AG09309 (cell line): ENCODE measurements around the gene ACTMAP.
"Not testable (repeated sequence)": the region's sequence is repeated elsewhere in the genome, so short reads cannot be mapped to it uniquely, and the experiment has no call there.

Experiments used
- DNase-seq: peaks from one replicate; pipeline ENCODE4 v3.0.0-alpha.2; 2010; ENCODE audit warnings: low read depth
- H3K4me3 ChIP-seq: 2 replicates; pipeline ENCODE4 v1.5.1; 2011; ENCODE audit warnings: mild to moderate bottlenecking, low read depth, low read length, moderate library complexity; ENCODE audit not compliant: control insufficient read depth
- TF ChIP-seq, protein P1 (sequence below): IDR thresholded peaks from 2 replicates; pipeline ENCODE4 v1.5.1; 2011; ENCODE audit warnings: mild to moderate bottlenecking, low read depth, low read length, inconsistent platforms; ENCODE audit not compliant: insufficient read depth, control insufficient read depth; ENCODE audit errors: missing control alignments

Gene ACTMAP

DNA sequence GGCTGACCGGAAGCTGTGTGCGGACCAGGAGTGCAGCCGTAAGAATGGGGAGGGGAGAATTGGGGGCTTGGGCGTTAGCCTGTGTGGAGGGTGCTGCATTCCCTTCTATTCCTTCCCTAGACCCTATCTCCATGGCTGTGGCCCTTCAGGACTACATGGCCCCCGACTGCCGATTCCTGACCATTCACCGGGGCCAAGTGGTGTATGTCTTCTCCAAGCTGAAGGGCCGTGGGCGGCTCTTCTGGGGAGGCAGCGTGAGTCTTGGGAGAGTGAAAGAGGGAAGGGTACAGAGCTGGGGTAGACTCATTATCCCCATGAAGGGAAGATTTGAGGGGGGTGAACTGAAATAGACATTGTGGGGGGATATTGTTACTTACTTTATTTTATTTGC lies 25.4 kb upstream of the ACTMAP start:
- TF ChIP-seq, protein P1, sequence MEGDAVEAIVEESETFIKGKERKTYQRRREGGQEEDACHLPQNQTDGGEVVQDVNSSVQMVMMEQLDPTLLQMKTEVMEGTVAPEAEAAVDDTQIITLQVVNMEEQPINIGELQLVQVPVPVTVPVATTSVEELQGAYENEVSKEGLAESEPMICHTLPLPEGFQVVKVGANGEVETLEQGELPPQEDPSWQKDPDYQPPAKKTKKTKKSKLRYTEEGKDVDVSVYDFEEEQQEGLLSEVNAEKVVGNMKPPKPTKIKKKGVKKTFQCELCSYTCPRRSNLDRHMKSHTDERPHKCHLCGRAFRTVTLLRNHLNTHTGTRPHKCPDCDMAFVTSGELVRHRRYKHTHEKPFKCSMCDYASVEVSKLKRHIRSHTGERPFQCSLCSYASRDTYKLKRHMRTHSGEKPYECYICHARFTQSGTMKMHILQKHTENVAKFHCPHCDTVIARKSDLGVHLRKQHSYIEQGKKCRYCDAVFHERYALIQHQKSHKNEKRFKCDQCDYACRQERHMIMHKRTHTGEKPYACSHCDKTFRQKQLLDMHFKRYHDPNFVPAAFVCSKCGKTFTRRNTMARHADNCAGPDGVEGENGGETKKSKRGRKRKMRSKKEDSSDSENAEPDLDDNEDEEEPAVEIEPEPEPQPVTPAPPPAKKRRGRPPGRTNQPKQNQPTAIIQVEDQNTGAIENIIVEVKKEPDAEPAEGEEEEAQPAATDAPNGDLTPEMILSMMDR, result no peak
- no peak overlapping the region for H3K4me3 ChIP-seq
- DNase-seq, result no peak

DNA sequence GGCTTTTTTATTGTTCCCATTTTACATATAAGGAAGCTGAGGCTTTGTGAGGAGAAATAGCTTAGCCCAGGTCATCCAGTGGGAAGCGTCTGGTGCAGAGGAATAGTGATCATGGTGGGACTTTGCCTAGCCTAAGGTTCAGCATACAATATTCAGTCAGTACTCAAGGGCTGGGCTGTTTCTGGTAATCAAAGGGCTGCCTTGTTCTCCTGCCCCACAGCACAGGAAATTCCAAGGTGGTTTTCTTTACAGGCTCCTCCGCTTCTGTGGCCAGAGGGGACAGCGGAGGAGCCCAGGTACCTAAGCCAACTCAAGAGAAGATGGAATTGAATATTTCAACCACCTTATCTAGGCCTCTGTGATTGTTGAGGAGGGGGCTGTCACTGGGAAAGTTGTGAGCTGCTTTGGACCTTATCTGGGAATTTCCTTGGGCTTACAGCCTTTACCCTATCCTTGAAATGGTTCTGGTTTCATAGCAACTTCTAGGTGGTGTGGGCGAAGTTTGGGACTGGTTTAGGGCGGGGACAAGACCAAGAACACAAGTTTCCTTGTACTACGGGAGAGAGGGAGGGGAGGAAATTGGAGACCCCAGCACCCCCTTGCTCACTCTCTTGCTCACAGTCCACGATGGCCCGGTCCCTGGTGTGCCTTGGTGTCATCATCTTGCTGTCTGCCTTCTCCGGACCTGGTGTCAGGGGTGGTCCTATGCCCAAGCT lies 24.8 kb upstream of the ACTMAP start, which contains the start of gene MIA:
TSS of gene MIA (plus strand) at position 606 of the 716 bp plus-strand sequence. CDS start at position 628, 22 bp downstream.
- no peak within 1 kb of the TSS for H3K4me3 ChIP-seq
- no peak for DNase-seq
- TF ChIP-seq, protein P1, result no peak

DNA sequence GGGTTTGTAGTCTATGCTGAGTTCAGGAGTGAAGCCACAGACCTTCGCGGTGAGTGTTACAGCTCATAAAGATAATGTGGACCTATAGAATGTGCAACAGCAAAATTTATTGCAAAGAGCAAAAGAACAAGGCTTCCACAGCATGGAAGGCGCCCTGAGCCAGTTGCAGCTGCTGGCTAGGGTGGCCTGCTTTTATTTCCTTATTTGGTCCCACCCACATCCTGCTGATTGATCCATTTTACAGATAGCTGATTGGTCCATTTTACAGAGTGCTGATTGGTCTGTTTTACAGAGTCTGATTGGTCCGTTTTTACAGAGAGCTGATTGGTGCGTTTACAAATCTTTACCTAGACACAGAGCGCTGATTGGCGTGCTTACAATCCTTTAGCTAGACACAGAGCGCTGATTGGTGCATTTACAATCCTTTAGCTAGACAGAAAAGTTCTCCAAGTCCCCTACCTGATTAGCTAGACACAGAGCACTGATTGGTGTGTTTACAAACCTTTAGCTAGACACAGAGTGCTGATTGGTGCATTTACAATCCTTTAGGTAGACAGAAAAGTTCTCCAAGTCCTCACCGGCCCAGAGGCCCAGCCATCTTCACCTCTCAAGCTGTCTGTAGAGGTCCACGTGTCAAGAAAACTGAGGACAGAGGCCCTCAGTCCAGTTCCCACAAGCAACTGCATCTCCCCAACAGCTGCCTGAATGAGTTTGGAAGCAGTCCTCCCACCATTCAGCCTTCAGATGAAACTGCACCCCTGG lies 21.0 kb upstream of the ACTMAP start:
- DNase-seq, H3K4me3 ChIP-seq: not testable (repeated sequence)

DNA sequence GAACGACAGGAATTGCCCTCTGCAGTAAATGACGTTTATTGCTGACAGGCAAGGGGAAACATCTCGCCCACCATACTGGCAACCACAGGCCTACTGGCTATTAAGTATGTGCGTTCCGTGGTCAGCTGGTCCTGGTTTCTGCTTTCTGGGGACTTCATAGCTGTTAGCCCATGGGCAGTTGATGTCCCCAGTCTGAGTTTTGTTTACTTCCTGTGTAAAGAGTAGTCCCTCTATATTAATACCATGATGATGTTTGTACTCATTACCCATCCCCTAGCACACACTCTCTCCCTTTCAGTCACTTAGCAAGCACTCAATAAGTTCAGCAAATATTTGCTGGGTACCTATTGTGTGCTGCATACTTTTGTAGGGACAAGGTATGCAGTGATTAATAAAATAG lies 18.6 kb upstream of the ACTMAP start:
- DNase-seq, result no peak
- TF ChIP-seq, protein P1, result no peak
- no peak overlapping the region for H3K4me3 ChIP-seq

DNA sequence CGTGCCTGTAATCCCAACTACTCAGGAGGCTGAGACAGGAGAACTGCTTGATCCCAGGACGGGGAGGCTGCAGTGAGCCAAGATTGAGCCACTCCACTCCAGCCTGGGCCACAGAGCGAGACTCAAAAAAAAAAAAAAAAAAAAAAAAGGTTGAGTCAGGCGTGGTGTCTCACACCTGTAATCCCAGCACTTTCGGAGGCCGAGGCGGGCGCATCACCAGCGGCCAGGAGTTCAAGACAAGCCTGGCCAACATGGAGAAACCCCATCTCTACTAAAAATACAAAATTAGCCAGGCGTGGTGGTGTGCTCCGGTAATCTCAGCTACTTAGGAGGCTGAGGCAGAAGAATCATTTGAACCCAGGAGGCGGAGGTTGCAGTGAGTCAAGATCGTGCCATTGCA lies 16.1 kb upstream of the ACTMAP start:
- not testable (repeated sequence) for H3K4me3 ChIP-seq, DNase-seq

DNA sequence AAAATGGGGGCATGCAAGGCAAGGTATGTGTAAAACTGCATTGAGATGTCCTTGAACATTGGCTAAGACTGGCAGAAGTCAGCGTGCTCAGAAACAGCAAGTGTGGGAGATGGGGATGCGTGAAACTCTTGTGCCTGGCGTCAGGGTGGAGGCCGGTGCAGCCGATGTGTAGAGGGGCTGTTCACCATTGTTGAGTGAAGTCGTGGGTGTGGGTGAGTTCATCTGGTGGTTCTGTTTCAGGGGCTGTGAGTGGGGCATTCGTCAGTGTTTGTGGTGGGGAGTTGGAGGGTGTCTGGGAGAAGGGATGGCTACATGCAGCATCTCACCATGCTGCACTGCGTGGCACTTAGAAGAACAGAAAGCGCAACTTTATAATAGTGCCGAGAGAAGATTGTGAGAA lies 13.7 kb upstream of the ACTMAP start:
- DNase-seq, result no peak
- TF ChIP-seq, protein P1, result no peak
- H3K4me3 ChIP-seq, result no peak overlapping the region

DNA sequence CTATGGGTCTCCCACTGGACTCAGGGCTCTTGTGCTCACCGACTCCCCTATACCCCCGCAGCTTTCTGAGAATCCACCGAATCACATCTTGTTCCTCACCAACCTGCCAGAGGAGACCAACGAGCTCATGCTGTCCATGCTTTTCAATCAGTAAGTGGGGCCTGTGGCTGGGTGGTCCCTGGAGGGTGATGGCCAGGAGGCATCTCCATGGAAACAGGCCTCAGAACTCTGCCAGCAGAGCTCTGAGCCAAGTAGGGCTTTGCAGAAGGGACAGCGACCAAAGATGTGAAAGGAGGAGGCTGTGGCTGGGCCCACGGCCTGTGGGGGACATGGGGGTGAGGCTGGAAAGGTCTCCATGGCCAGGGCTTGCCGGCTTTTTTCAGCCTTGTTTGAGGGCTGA lies 13.2 kb upstream of the ACTMAP start:
- no peak for DNase-seq
- TF ChIP-seq, protein P1, result no peak
- no peak overlapping the region for H3K4me3 ChIP-seq
